HL-60/S4 (cell line): Measurements from ENCODE around the gene RIMKLA.

ENCODE experiments used
- in situ Hi-C: fragments of 300-500 bp; cut with MboI; formaldehyde crosslinking; loops from 2 replicates; pipeline ENCODE4 v1.14.3; 2022; ENCODE audit warnings: low sequenced_read_pairs

The RIMKLA gene

GRCh38 chr1:42424201-42424600, 43.6 kb downstream of the RIMKLA start:
- in situ Hi-C loops, result loop anchor here (10.0 kb wide), 1 partner anchor 61 kb away; no protein-coding TSS in a partner anchor

DNA sequence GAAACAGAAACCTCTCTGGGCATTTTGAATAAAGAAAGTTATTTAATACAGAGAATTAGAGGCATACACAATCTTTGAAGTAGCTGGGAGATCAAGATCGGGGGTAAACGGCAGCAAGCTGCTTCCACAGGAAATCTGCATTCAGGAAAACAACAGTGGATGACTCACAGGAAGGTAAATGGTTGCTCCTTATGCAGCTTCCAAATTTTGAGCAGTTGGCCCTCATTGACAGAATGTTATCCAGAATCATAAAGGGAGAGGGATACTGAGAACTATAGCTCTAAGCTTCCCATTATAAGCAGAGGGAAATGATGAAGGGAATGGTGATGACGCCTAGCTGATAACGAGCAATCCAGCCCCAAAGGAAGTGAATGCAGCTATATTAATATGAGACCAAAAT, 46.6 kb downstream of the RIMKLA start:
- in situ Hi-C loops, result loop anchor here (10.0 kb wide), 1 partner anchor 58 kb away; no protein-coding TSS in a partner anchor

DNA sequence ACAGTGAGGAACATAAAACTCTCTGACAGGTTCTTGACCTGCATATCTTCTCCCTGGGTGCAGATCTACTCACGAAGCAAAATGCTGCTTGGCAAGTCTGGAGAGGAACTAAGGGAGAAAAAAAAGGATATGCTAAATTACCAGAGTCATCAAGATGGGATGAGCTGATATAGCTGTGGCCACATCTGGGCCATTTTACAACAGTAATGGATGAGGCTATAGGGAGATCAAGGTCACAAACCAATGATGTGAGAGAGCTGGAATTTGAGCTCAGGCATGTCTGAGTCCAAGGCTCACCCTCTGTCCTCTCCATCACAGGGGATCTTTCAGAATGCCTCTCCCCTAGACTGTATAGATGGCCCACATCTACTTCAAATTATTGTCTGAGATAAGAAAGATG, 49.0 kb downstream of the RIMKLA start:
- in situ Hi-C loops, result loop anchor here (10.0 kb wide), 1 partner anchor 55 kb away; no protein-coding TSS in a partner anchor

DNA sequence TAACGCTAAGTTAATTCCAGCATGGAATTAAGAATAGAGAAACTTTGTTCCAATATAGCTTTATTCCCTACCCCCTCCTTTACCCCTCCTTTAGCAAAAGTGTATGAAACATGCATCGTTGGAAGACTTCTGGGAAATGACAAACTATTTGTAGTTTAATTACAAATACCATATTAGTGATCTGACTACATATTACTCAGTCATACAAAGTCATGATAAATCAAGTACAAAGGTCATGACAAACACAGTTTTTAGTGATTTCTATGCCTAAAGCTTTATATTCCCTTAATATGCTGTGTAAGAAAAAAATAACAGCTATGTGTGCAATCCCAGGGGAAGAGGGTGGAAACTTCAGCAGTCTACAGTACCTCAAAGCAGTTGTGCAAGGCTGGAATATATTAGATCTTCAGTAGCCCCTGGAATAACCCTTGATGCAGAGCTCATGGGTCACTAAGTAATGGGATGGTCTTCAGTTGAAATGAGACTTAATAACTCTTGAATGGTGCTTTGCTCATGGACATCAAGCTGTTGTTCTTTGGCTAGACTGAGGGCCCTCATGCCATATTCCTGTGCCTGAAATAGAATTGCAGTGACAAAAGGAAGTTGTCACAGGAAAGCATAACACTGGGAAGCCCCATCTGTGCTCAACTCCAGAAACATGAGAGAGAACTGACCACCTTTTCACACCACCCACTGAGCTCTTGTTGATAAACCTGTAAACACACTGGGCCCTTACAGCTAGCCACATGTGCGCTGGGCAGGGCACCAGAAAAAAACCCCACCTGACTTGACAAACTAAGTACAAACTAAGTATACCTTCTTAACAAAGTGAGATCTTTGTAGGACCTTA, 49.9 kb downstream of the RIMKLA start:
- in situ Hi-C loops, result no loop called here

DNA sequence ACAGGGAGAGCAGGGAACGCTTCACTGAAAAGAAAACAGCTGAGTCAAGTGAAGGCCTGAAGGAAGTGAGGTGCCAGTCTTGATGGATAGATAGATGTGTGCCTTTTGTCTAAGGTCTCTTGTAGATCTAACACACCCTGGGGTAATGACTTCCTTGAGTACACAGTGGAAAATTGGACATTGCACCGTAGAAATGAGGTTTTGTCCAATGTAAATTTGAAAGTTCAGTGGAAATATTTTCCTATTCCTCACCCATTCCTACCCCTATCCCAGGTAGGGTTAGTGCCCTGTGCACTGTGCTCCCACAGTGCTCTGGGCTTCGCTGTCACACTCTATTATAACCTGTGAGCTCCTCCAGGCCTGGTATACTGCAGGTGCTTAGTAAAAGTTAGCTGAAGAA, 50.9 kb downstream of the RIMKLA start:
- in situ Hi-C loops, result no loop called here

- in situ Hi-C loops, result no loop called here
Measured at GRCh38 chr1:42432714-42433113, 52.1 kb downstream of the RIMKLA start.

- in situ Hi-C loops, result no loop called here
Measured at GRCh38 chr1:42433369-42433768, 52.8 kb downstream of the RIMKLA start.

GRCh38 chr1:42434340-42434739, 53.7 kb downstream of the RIMKLA start:
- in situ Hi-C loops, result no loop called here

- in situ Hi-C loops, result no loop called here
Measured at GRCh38 chr1:42439940-42440339, 59.3 kb downstream of the RIMKLA start.

GRCh38 chr1:42442662-42443061, 62.1 kb downstream of the RIMKLA start:
- in situ Hi-C loops, result no loop called here

DNA sequence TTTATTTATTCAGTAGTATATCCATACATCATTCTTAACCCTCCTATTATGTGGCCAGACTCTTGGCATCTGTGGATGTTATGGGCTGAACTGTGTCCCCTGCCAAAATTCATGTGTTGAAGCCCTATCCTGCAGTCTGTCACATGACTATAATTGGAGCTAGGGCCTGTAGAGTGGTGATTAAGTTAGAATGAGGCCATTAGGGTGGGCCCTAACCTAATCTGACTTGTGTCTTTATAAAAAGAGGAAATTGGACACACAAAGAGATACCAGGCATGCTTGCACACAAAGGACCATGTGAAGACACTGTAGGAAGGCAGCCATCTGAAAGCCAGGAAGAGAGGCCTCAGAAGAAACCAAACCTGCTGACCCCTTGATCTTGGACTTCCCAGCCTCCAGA, 68.7 kb downstream of the RIMKLA start:
- in situ Hi-C loops, result no loop called here

- in situ Hi-C loops, result no loop called here
Measured at GRCh38 chr1:42450061-42450460, 69.5 kb downstream of the RIMKLA start.

GRCh38 chr1:42453386-42453785, 72.8 kb downstream of the RIMKLA start:
- in situ Hi-C loops, result no loop called here

DNA sequence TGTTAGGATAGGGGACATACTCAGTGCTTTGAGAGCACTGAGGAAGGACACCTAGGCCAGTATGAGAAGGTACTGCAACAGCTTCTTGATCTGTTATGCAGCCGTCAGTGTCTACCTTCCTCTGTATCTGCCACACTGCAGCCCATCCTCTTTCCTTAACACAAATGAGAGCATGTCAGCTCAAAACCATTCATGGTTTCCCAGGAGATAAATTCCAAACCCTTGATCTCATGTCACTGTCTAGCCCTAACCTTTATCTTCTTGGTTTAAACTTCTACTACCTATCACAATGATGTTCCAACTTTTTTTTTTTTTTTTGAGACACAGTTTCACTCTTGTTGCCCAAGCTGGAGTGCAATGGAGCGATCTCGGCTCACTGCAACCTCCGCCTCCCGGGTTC, 73.8 kb downstream of the RIMKLA start:
- in situ Hi-C loops, result no loop called here

DNA sequence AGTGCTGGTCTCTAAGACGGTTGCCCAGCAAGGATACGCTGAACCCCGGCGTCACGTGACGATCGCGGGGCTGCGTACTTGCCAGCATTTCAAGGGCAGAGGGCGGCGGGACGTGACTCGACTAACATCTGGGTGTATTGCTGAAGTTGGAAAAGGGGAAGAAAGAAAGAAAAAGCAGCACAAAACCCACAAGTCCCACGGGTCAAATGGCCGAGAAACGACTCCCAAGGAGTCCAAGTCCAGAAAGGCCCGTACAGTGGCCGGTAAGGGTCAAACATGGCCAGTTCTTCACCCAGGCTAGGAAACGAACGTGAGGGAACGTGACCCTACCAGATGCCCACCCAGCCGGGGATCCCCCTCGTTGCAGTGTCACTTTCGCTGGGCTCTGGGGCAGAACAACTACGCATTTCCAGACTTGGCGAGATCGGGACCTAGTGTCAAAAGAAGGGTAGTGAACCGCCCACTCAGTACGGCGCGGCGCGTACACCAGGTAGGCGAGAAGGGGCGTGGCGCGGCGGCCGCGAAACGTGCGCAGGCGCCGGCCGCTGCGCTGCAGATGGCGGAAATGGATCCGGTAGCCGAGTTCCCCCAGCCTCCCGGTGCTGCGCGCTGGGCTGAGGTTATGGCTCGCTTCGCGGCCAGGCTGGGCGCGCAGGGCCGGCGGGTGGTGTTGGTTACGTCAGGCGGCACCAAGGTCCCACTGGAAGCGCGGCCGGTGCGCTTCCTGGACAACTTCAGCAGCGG, 75.6 kb downstream of the RIMKLA start, which contains the start of the genes PPCS and ZMYND12:
TSS of gene PPCS (plus strand) at position 534 of the 744 bp plus-strand sequence. CDS start at position 557, 23 bp downstream.
TSS of gene ZMYND12 (minus strand) at position 13 of the 744 bp plus-strand sequence. CDS start 25 bp downstream, outside the sequence.
- in situ Hi-C loops, result no loop called here

GRCh38 chr1:42456754-42457089, 76.1 kb downstream of the RIMKLA start:
- in situ Hi-C loops, result no loop called here

DNA sequence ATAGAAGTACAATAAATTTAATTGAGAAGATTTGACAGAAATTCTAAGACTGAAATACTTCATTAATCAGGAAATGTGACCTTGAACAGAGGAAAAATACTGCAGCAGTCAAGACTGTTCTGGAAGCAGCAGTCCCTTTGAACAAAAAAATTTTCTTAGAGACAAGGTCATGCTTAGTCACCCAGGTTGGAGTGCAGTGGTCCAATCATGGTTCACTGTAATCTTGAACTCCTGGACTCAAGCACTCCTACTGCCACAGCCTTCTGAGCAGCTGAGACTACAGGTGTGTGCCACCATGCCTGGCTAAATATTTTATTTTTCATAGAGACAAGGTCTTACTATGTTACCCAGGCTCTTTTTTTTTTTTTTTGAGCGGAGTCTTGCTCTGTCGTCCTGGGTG, 80.6 kb downstream of the RIMKLA start:
- in situ Hi-C loops, result no loop called here

GRCh38 chr1:42462828-42463763, 82.5 kb downstream of the RIMKLA start, which contains the start of gene CCDC30:
Gene CCDC30, plus strand, starts transcription at chr1:42463286. Its CDS starts 17,266 bp downstream, at chr1:42480552.
- in situ Hi-C loops, result no loop called here

- in situ Hi-C loops, result no loop called here
Measured at GRCh38 chr1:42463921-42464320, 83.3 kb downstream of the RIMKLA start.

DNA sequence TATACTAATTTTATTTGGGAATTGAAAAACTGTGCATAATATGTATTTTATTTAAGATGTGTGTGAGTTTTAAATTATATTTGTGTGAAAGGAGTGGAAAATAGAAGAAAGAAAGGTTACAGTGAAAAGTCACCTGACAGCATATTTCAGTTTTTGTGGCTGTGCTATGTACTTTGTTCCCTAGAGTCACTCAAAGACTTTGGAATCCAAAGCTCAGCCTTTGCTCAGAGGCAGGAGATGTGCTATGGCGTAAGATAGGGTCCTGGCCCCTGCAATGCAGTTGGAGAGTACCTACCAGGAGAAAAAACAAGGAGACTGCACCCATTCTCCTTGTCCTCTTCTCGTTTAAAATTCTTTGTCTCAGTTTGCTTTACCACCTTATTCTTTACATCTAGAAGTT, 85.4 kb downstream of the RIMKLA start:
- in situ Hi-C loops, result no loop called here

GRCh38 chr1:42469727-42470126, 89.1 kb downstream of the RIMKLA start:
- in situ Hi-C loops, result no loop called here
